ENCODE measurements around the gene SLC25A20.

The SLC25A20 gene

GRCh38 chr3:48897460-48898376 is 964 bp downstream of the SLC25A20 start:
- peak; percentile 6 for DNase-seq (ENCODE audit: low spot score)

- DNase-seq (ENCODE audit: low spot score), result no peak
Measured at GRCh38 chr3:48896936-48897335, 1.7 kb downstream of the SLC25A20 start.

- DNase-seq (ENCODE audit: low spot score), result no peak
Measured at GRCh38 chr3:48894516-48894915, 4.2 kb downstream of the SLC25A20 start.

GRCh38 chr3:48891606-48892005 is 7.1 kb downstream of the SLC25A20 start:
- DNase-seq (ENCODE audit: low spot score), result no peak

- no peak for DNase-seq (ENCODE audit: low spot score)
Measured at GRCh38 chr3:48885753-48886152, 12.9 kb downstream of the SLC25A20 start.

GRCh38 chr3:48881652-48882114 is 17.0 kb downstream of the SLC25A20 start:
- DNase-seq (ENCODE audit: low spot score), result no peak

GRCh38 chr3:48881006-48881405 is 17.7 kb downstream of the SLC25A20 start:
- no peak for DNase-seq (ENCODE audit: low spot score)

GRCh38 chr3:48879994-48880377 is 18.7 kb downstream of the SLC25A20 start:
- DNase-seq (ENCODE audit: low spot score), result no peak

GRCh38 chr3:48879307-48879993 is 19.2 kb downstream of the SLC25A20 start:
- no peak for DNase-seq (ENCODE audit: low spot score)

GRCh38 chr3:48877671-48878070 is 21.0 kb downstream of the SLC25A20 start:
- no peak for DNase-seq (ENCODE audit: low spot score)

- no peak for DNase-seq (ENCODE audit: low spot score)
Measured at GRCh38 chr3:48863122-48863521, 35.6 kb downstream of the SLC25A20 start.

GRCh38 chr3:48859206-48859605 is 39.5 kb downstream of the SLC25A20 start:
- peak; percentile 46 for DNase-seq (ENCODE audit: low spot score)

- no peak for DNase-seq (ENCODE audit: low spot score)
Measured at GRCh38 chr3:48858709-48859108, 40.0 kb downstream of the SLC25A20 start.

- DNase-seq (ENCODE audit: low spot score), result no peak
Measured at GRCh38 chr3:48857641-48858040, 41.0 kb downstream of the SLC25A20 start.

- peak; percentile 57 for DNase-seq (ENCODE audit: low spot score)
Measured at GRCh38 chr3:48856469-48856868, 42.2 kb downstream of the SLC25A20 start.

- DNase-seq (ENCODE audit: low spot score), result no peak
Measured at GRCh38 chr3:48855681-48856447, 42.8 kb downstream of the SLC25A20 start.

- no peak for DNase-seq (ENCODE audit: low spot score)
Measured at GRCh38 chr3:48852151-48852550, 46.5 kb downstream of the SLC25A20 start.

GRCh38 chr3:48851407-48851806 is 47.3 kb downstream of the SLC25A20 start:
- DNase-seq (ENCODE audit: low spot score), result peak; percentile 59

GRCh38 chr3:48848816-48849515 is 49.7 kb downstream of the SLC25A20 start:
- no peak for DNase-seq (ENCODE audit: low spot score)

GRCh38 chr3:48847504-48848423 is 50.9 kb downstream of the SLC25A20 start, which contains the start of gene PRKAR2A:
Gene PRKAR2A (minus strand): TSS chr3:48847874. CDS start chr3:48847596, 278 bp downstream.
- DNase-seq (ENCODE audit: low spot score), result peak; percentile 95

Data from Ammon's horn (tissue), 1 donor.